ENCODE measurements around the gene OR10X1.

The OR10X1 gene

GRCh38 chr1:158579733-158580132 lies at the start of gene OR10X1:
TSS of gene OR10X1 (minus strand) at chr1:158579899. CDS start at chr1:158579899, 0 bp downstream.
- DNase-seq: no peak

GRCh38 chr1:158613764-158614163 lies 34.1 kb upstream of the OR10X1 start:
- no peak for DNase-seq

GRCh38 chr1:158611916-158612315 lies 32.2 kb upstream of the OR10X1 start:
- DNase-seq: no peak

GRCh38 chr1:158607296-158607695 lies 27.6 kb upstream of the OR10X1 start:
- no peak for DNase-seq

- DNase-seq: no peak
Observed at GRCh38 chr1:158604968-158605367, 25.3 kb upstream of the OR10X1 start, which contains the start of gene OR10Z1. TSS of gene OR10Z1 (plus strand) at chr1:158605268. CDS start at chr1:158606439, 1,171 bp downstream.

- DNase-seq: no peak
Observed at GRCh38 chr1:158600735-158601134, 21.0 kb upstream of the OR10X1 start.

GRCh38 chr1:158586942-158587341 lies 7.2 kb upstream of the OR10X1 start:
- DNase-seq: no peak

- DNase-seq: no peak
Observed at GRCh38 chr1:158583962-158584361, 4.3 kb upstream of the OR10X1 start.

GRCh38 chr1:158577561-158577960 lies 2.1 kb downstream of the OR10X1 start:
- DNase-seq: no peak

- no peak for DNase-seq
Observed at GRCh38 chr1:158572226-158572625, 7.5 kb downstream of the OR10X1 start.

- DNase-seq: no peak
Observed at GRCh38 chr1:158570480-158570879, 9.2 kb downstream of the OR10X1 start, which contains the start of gene OR6P1. TSS of gene OR6P1 (minus strand) at chr1:158570580. CDS start at chr1:158563604, 6,976 bp downstream.

- DNase-seq: no peak
Observed at GRCh38 chr1:158564608-158565007, 15.1 kb downstream of the OR10X1 start.

GRCh38 chr1:158563853-158564252 lies 15.8 kb downstream of the OR10X1 start:
- no peak for DNase-seq

- DNase-seq: no peak
Observed at GRCh38 chr1:158559696-158560095, 20.0 kb downstream of the OR10X1 start.

GRCh38 chr1:158554352-158554751 lies 25.3 kb downstream of the OR10X1 start, which contains the start of gene OR6Y1:
TSS of gene OR6Y1 (minus strand) at chr1:158554405. CDS start at chr1:158548105, 6,300 bp downstream.
- no peak for DNase-seq

- no peak for DNase-seq
Observed at GRCh38 chr1:158552296-158552695, 27.4 kb downstream of the OR10X1 start.

- no peak for DNase-seq
Observed at GRCh38 chr1:158547533-158547932, 32.2 kb downstream of the OR10X1 start.

- DNase-seq: no peak
Observed at GRCh38 chr1:158537609-158538008, 42.1 kb downstream of the OR10X1 start.

- no peak for DNase-seq
Observed at GRCh38 chr1:158534496-158534895, 45.2 kb downstream of the OR10X1 start.
